Activated CD4-positive, alpha-beta memory T cell treated with anti-CD3 and anti-CD28 coated beads for 36 hours (primary cell): ENCODE data around the gene AKAP1. TPM values are rescaled to one million over a fixed set of nuclear protein-coding genes. Genes with fewer than 3 reads are reported as not detected.

ENCODE experiments used
- CTCF ChIA-PET: fragments of 350-600 bp; sonication (Branson Sonifier 250); formaldehyde crosslinking; loops from one replicate; lab custom pipeline; 2021; ENCODE audit warnings: antibody characterized with exemption, inconsistent platforms; lab: Charles Lee
- POLR2A ChIA-PET: fragments of 350-600 bp; sonication (Branson Sonifier 250); formaldehyde crosslinking; loops from one replicate; lab custom pipeline; 2021; ENCODE audit warnings: antibody characterized with exemption; lab: Charles Lee
- DNase-seq: peaks from one replicate; pipeline ENCODE4 v3.0.0-alpha.2; 2020
- H3K27ac Mint-ChIP-seq: one replicate; pipeline ENCODE4 v1.8.0; 2021; ENCODE audit warnings: mixed read lengths
- H3K27me3 Mint-ChIP-seq: one replicate; pipeline ENCODE4 v1.8.0; 2021; ENCODE audit warnings: mixed read lengths
- H3K36me3 Mint-ChIP-seq: one replicate; pipeline ENCODE4 v1.8.0; 2021; ENCODE audit warnings: mixed read lengths
- H3K4me1 Mint-ChIP-seq: one replicate; pipeline ENCODE4 v1.8.0; 2021; ENCODE audit warnings: low read depth, mixed read lengths
- H3K4me3 Mint-ChIP-seq: one replicate; pipeline ENCODE4 v1.8.0; 2021; ENCODE audit warnings: mild to moderate bottlenecking, mixed read lengths
- H3K9me3 Mint-ChIP-seq: one replicate; pipeline ENCODE4 v1.8.0; 2021; ENCODE audit warnings: mixed read lengths
- intact Hi-C: fragments of 100-400 bp; cut with micrococcal nuclease; formaldehyde crosslinking; loops from one replicate; pipeline ENCODE4 v1.15.1; 2023
- total RNA-seq, 2 experiments: library from RNA; stranded (reverse); gene quantifications; one replicate each; pipeline ENCODE4 v1.2.3, GENCODE V29; 2021

AKAP1 gene
- total RNA-seq, 2 experiments from 2014 or later = 24.5 to 30.8 TPM

DNA sequence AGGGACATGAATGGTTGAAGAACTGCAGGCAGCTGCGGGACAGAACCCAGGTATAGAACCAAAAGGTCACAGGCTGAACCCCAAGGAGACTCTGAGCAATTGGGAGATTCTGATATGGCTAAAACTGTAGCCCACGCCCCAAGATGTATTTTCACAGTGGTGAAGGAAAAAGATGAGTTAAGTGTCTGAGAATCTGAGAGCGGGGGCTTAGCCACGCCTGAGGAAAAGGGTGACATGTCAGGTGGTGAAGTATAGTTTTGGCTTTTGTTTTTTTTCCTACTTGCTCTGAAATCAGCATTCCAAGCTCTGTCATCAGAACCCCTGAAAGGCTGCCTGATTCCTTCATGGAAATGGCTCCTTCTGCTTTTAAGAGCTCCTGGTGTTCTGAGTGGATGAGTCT, 73.3 kb downstream of the AKAP1 start:
- Mint-ChIP-seq H3K4me1 (no peaks in the 10 kb centered on the region), H3K36me3 (no peaks in the 10 kb centered on the region), H3K4me3 (no peak overlapping the region), H3K27me3 (peaks cover 6% of the 10 kb centered on the region), H3K9me3 (no peaks in the 10 kb centered on the region), H3K27ac (no peak overlapping the region)
- no peak for DNase-seq
- POLR2A ChIA-PET = no interaction called here
- CTCF ChIA-PET = interaction anchor here (1.0 kb wide), 1 partner anchor 589 kb away, joined by 3 read pairs; no protein-coding TSS in a partner anchor
- intact Hi-C loops = no loop called here

DNA sequence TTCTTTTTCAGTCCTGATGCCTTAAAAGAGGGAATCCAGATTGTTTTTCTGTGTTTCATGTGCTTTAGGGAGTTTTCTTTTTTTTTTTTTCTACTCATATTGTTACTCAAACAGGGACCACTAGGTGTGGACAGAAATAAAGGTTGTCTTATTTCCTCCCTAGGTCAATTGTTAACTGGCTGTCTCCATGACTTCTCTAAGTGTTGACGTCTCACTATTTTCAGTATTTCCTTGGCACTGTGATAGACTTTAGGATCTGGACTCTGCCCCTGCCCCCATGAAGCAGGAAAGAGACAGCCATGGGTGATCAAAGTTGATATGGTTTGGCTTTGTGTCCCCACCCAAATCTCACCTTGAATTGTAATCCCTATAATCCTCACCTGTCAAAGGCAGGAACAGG, 73.7 kb downstream of the AKAP1 start:
- DNase-seq = no peak
- Mint-ChIP-seq H3K27ac (no peak overlapping the region), H3K9me3 (no peaks in the 10 kb centered on the region), H3K27me3 (peaks cover 6% of the 10 kb centered on the region), H3K36me3 (no peaks in the 10 kb centered on the region), H3K4me1 (no peaks in the 10 kb centered on the region), H3K4me3 (no peak overlapping the region)
- ChIA-PET CTCF (no interaction called here), POLR2A (no interaction called here)
- intact Hi-C loops = no loop called here

DNA sequence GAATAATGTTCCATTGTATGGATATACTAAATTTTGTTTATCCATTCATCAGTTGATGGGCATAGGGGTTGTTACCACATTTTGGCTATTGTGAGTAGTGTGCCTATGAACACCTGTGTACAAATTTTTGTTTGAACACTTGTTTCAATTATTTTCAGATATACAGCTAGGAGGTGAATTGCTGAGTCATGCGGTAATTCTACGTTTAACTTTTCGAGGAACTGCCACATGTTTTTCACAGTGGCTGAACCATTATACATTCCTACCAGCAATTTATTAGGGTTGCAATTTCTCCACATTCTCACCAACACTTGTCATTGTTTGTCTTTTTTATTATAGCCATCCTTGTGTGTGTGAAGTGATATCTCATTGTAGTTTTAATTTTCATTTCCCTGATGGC, 75.6 kb downstream of the AKAP1 start:
- Mint-ChIP-seq H3K36me3 (no peaks in the 10 kb centered on the region), H3K9me3 (no peaks in the 10 kb centered on the region), H3K27me3 (peaks cover 6% of the 10 kb centered on the region), H3K4me1 (no peaks in the 10 kb centered on the region), H3K4me3 (no peak overlapping the region), H3K27ac (no peak overlapping the region)
- no peak for DNase-seq
- intact Hi-C loops = no loop called here
- ChIA-PET CTCF (no interaction called here), POLR2A (no interaction called here)

DNA sequence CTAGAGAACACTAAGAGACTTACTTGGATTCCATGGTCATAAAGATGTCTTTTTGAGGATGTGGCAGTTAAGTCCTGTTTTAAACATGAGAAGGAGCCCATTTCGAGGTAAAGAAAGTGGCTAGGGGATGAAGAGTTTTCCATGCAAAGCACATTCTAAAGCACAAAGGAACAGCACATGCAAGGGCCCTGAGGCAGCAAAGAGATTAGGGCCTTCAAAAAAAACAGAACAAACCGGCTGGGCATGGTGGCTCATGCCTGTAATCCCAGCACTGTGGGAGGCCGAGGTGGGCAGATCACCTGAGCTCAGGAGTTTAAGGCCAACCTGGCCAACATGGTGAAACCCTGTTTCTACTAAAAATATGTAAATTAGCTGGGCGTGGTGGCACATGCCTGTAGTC, 79.8 kb downstream of the AKAP1 start:
- intact Hi-C loops = no loop called here
- Mint-ChIP-seq H3K4me1 (no peaks in the 10 kb centered on the region), H3K27me3 (peaks cover 12% of the 10 kb centered on the region), H3K4me3 (no peak overlapping the region), H3K9me3 (peaks cover 2% of the 10 kb centered on the region), H3K27ac (no peak overlapping the region), H3K36me3 (no peaks in the 10 kb centered on the region)
- CTCF ChIA-PET = no interaction called here
- DNase-seq = no peak
- POLR2A ChIA-PET = no interaction called here

DNA sequence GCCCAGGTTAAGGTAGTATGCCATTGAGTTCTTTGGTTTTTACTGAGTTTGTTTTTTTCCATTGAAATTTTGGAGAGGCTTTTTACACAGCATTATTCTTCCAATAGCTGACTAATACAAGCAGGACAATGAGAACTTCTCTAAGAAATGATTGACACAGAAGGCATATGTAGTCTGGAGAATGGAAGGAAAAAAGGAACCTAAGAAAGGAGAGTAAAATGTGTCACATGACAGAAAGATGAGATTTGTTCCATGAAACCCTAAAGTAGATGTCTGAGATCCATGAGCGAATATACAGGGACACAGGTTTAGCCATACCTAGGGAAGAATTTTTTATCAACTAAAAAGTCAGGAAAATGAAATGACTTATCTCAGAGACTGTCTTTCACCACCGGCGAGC, 80.7 kb downstream of the AKAP1 start:
- Mint-ChIP-seq H3K4me1 (no peaks in the 10 kb centered on the region), H3K27me3 (peaks cover 15% of the 10 kb centered on the region), H3K36me3 (no peaks in the 10 kb centered on the region), H3K4me3 (no peak overlapping the region), H3K9me3 (peaks cover 2% of the 10 kb centered on the region), H3K27ac (no peak overlapping the region)
- ChIA-PET CTCF (no interaction called here), POLR2A (no interaction called here)
- intact Hi-C loops = no loop called here
- DNase-seq = no peak

DNA sequence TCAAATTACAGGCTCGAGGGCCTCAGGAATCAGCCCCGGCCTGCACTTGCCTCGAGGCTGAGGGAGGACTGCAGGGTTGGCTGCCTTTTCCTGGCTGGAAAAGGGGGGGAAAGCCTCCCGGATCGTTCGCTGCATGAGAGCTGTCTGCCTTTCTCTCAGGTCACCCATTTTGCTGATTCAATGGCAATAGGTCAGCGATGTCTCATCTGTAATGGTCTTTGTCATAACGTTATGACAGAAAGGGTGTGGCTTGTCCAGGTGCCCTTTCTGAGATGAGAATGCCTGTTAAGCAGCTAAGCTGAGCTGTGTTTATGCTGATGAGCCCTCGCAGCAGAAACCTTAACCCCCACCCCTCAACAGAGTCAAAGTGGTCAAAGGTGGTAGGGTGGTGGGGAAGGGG, 81.8 kb downstream of the AKAP1 start:
- Mint-ChIP-seq H3K4me3 (no peak overlapping the region), H3K9me3 (peaks cover 2% of the 10 kb centered on the region), H3K27me3 (peaks cover 21% of the 10 kb centered on the region), H3K4me1 (no peaks in the 10 kb centered on the region), H3K36me3 (no peaks in the 10 kb centered on the region), H3K27ac (no peak overlapping the region)
- intact Hi-C loops = no loop called here
- no peak for DNase-seq
- CTCF ChIA-PET = no interaction called here
- POLR2A ChIA-PET = interaction anchor here (0.6 kb wide), 1 partner anchor 118 kb away, joined by 5 read pairs; no protein-coding TSS in a partner anchor

DNA sequence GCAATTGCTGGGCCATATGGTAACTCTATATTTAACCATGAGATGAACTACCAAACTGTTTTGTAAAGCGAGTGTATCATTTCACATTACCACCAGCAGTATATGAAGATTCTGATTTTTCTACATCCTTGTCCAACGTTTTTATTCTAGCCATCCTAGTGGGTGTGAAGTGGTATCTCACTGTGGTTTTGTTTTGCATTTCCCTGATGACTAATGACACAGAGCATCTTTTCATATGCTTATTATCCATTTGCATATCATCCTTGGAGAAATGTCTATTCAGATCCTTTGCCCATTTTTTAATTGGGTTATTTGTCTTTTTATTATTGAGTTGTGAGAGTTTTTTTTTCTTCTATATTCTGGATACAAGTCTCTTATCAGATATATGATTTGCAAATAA, 83.6 kb downstream of the AKAP1 start:
- Mint-ChIP-seq H3K27ac (no peak overlapping the region), H3K27me3 (peaks cover 29% of the 10 kb centered on the region), H3K4me1 (no peaks in the 10 kb centered on the region), H3K9me3 (peaks cover 2% of the 10 kb centered on the region), H3K4me3 (no peak overlapping the region), H3K36me3 (no peaks in the 10 kb centered on the region)
- intact Hi-C loops = no loop called here
- POLR2A ChIA-PET = no interaction called here
- DNase-seq = no peak
- CTCF ChIA-PET = no interaction called here

DNA sequence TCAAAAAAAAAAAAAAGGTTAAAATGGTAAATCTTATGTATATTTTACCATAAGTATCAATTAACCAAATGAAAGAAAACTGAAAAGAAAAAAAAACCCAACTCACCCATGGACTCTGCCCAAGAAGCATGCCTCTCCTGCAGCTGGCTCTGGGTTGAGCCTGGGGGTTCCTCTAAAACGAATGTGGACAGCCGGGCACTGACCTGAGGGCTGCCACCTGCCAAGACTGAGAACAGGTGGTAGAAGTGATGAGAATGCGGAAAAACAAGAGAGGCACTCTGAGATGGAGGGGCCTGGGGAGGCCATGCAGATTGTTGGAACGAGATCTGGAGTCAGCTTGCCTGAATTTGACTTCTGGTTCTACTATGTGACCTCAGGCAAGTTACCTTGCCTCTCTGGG, 85.8 kb downstream of the AKAP1 start:
- H3K27me3 Mint-ChIP-seq = peaks cover 37% of the 10 kb centered on the region
- DNase-seq = no peak
- CTCF ChIA-PET = no interaction called here
- no peaks in the 10 kb centered on the region for H3K36me3 Mint-ChIP-seq
- no peak overlapping the region for H3K27ac Mint-ChIP-seq
- intact Hi-C loops = no loop called here
- POLR2A ChIA-PET = no interaction called here
- peaks cover 2% of the 10 kb centered on the region for H3K9me3 Mint-ChIP-seq
- no peak overlapping the region for H3K4me3 Mint-ChIP-seq
- no peaks in the 10 kb centered on the region for H3K4me1 Mint-ChIP-seq

Other genes starting within 250 kb of the AKAP1 start
- 100 to 1,000 TPM; 106 to 126 TPM for gene TRIM25, start 171.2 kb upstream of the AKAP1 start, total RNA-seq
- gene COIL, start 124.2 kb upstream of the AKAP1 start, total RNA-seq = 10 to 100 TPM; 16.9 TPM
- 10 to 100 TPM; 17.9 to 24.9 TPM for gene SCPEP1, start 107.1 kb upstream of the AKAP1 start, total RNA-seq
- gene MSI2, start 171.3 kb downstream of the AKAP1 start, total RNA-seq = 10 to 100 TPM; 65.7 to 71.9 TPM